Liver (tissue), 9 donors: ENCODE results near the gene TRMT1. TPM values are rescaled to one million over a fixed set of nuclear protein-coding genes. Genes with fewer than 3 reads are reported as not detected.

Experiments
- DNase-seq: peaks from one replicate; pipeline ENCODE4 v3.0.0-alpha.2; 2017; ENCODE audit warnings: low spot score
- H3K27ac ChIP-seq, 2 donors: one replicate each; pipeline ENCODE4 v1.7.0; 2013; ENCODE audit warnings: inconsistent platforms in 2 of 2, low read length in 2 of 2, control low read depth in 1 of 2, low read depth in 1 of 2, mild to moderate bottlenecking in 1 of 2
- H3K27me3 ChIP-seq, 4 donors: one replicate each; pipeline versions ENCODE4 v1.6.1 to v1.7.0; 2013; ENCODE audit warnings: low read length in 3 of 4, inconsistent platforms in 1 of 4, mild to moderate bottlenecking in 1 of 4, moderate library complexity in 1 of 4; ENCODE audit not compliant: control insufficient read depth in 4 of 4, insufficient read depth in 4 of 4
- H3K36me3 ChIP-seq, 4 donors: one replicate each; pipeline versions ENCODE4 v1.6.1 to v1.7.0; 2013; ENCODE audit warnings: low read length in 3 of 4, mild to moderate bottlenecking in 3 of 4, low read depth in 1 of 4, moderate library complexity in 1 of 4; ENCODE audit not compliant: control insufficient read depth in 4 of 4, insufficient read depth in 3 of 4
- H3K4me1 ChIP-seq, 4 donors: one replicate each; pipeline versions ENCODE4 v1.6.1 to v1.7.0; 2013; ENCODE audit warnings: low read length in 3 of 4, mild to moderate bottlenecking in 3 of 4, moderate library complexity in 1 of 4; ENCODE audit not compliant: control insufficient read depth in 4 of 4, insufficient read depth in 4 of 4
- H3K4me3 ChIP-seq, 3 donors: one replicate each; pipeline versions ENCODE4 v1.6.1 to v1.7.0; 2013; ENCODE audit warnings: low read length in 3 of 3, control low read depth in 1 of 3, low read depth in 1 of 3, mild to moderate bottlenecking in 1 of 3
- H3K9ac ChIP-seq, 2 donors: one replicate each; pipeline ENCODE4 v1.7.0; 2013; ENCODE audit warnings: low read length in 2 of 2, mild to moderate bottlenecking in 2 of 2, moderate library complexity in 2 of 2, control low read depth in 1 of 2, low read depth in 1 of 2
- H3K9me3 ChIP-seq, 4 donors: one replicate each; pipeline versions ENCODE4 v1.6.1 to v1.7.0; 2013; ENCODE audit warnings: low read length in 3 of 4; ENCODE audit not compliant: control insufficient read depth in 4 of 4
- ATF3 ChIP-seq: IDR thresholded peaks from 2 replicates; pipeline ENCODE4 v1.6.1; 2016; ENCODE audit warnings: antibody characterized with exemption
- CTCF ChIP-seq: fragments of 150-350 bp; IDR thresholded peaks from 2 replicates; pipeline ENCODE4 v1.5.1; 2017; ENCODE audit warnings: improper control_type of control experiment, low read depth, low read length; ENCODE audit not compliant: missing input control
- EGR1 ChIP-seq, 2 donors: IDR thresholded peaks; 2 replicates each; pipeline ENCODE4 v1.6.1; 2016 to 2018; ENCODE audit warnings: antibody characterized with exemption in 2 of 2, low read depth in 2 of 2
- FOXA1 ChIP-seq: IDR thresholded peaks from 2 replicates; pipeline ENCODE4 v1.6.1; 2016; ENCODE audit warnings: antibody characterized with exemption
- FOXA2 ChIP-seq: IDR thresholded peaks from 2 replicates; pipeline ENCODE4 v1.6.1; 2016; ENCODE audit warnings: antibody characterized with exemption
- GABPA ChIP-seq, 2 donors: IDR thresholded peaks in 1 of 2; conservative IDR thresholded peaks in 1 of 2; 2 replicates each; pipeline ENCODE4 v1.6.1; 2016; ENCODE audit warnings: antibody characterized with exemption in 2 of 2, mild to moderate bottlenecking in 1 of 2, moderate library complexity in 1 of 2
- HNF4A ChIP-seq, 2 donors: conservative IDR thresholded peaks; 2 replicates each; pipeline ENCODE4 v1.6.1; 2016; ENCODE audit warnings: antibody characterized with exemption in 2 of 2, mild to moderate bottlenecking in 2 of 2
- HNF4G ChIP-seq: IDR thresholded peaks from 2 replicates; pipeline ENCODE4 v1.6.1; 2016; ENCODE audit warnings: antibody characterized with exemption
- JUND ChIP-seq, 2 donors: IDR thresholded peaks; 2 replicates each; pipeline ENCODE4 v1.6.1; 2016; ENCODE audit warnings: antibody characterized with exemption in 2 of 2
- MAX ChIP-seq: IDR thresholded peaks from 2 replicates; pipeline ENCODE4 v1.6.1; 2016; ENCODE audit warnings: antibody characterized with exemption
- NR2F2 ChIP-seq: IDR thresholded peaks from 2 replicates; pipeline ENCODE4 v1.6.1; 2016; ENCODE audit warnings: antibody characterized with exemption
- RAD21 ChIP-seq, 2 donors: IDR thresholded peaks; 2 replicates each; pipeline ENCODE4 v1.6.1; 2016; ENCODE audit warnings: antibody characterized with exemption in 2 of 2, mild to moderate bottlenecking in 2 of 2
- REST ChIP-seq: IDR thresholded peaks from 2 replicates; pipeline ENCODE4 v1.6.1; 2016; ENCODE audit warnings: antibody characterized with exemption, mild to moderate bottlenecking
- RXRA ChIP-seq, 2 donors: IDR thresholded peaks; 2 replicates each; pipeline ENCODE4 v1.6.1; 2017 to 2018; ENCODE audit warnings: antibody characterized with exemption in 2 of 2, mild to moderate bottlenecking in 1 of 2
- SP1 ChIP-seq: IDR thresholded peaks from 2 replicates; pipeline ENCODE4 v1.6.1; 2018; ENCODE audit warnings: antibody characterized with exemption, mild to moderate bottlenecking
- TAF1 ChIP-seq: conservative IDR thresholded peaks from 2 replicates; pipeline ENCODE4 v1.6.1; 2016; ENCODE audit warnings: antibody characterized with exemption, mild to moderate bottlenecking
- YY1 ChIP-seq: IDR thresholded peaks from 2 replicates; pipeline ENCODE4 v1.6.1; 2016; ENCODE audit warnings: antibody characterized with exemption, mild to moderate bottlenecking
- ZBTB33 ChIP-seq: IDR thresholded peaks from 2 replicates; pipeline ENCODE4 v1.6.1; 2016; ENCODE audit warnings: antibody characterized with exemption
- WGBS: extraction: QIAGEN DNeasy Blood & Tissue Kit; methylation state at CpG from one replicate; pipeline ENCODE4 v1.1.7; 2013; 5-methylcytosine and 5-hydroxymethylcytosine counted together
- polyA plus RNA-seq, 2 donors: library from polyadenylated mRNA; stranded (reverse) in 1 of 2; unstranded in 1 of 2; fragments of 200-250 nt in 1 of 2; fragments of >200 nt in 1 of 2; fragmentation: Nextera tagmentation in 1 of 2; extraction: Ambion mirVana in 1 of 2; gene quantifications; one replicate each; pipeline versions ENCODE4 v1.2.1 to v1.2.3, GENCODE V29; 2013 to 2015
- total RNA-seq, 2 donors: library from RNA; depleted of rRNA; stranded (reverse); fragments of >200 nt; gene quantifications; one replicate each; pipeline ENCODE4 v1.2.3, GENCODE V29; 2014
- donor health status: healthy.
- donor health status: healthy.
- donor health status: healthy.
- donor health status: healthy.
- donor health status: healthy.

Gene TRMT1
- total and polyA plus RNA-seq, 4 donors: 8.3 to 15.6 (median 11.7) TPM

GRCh38 chr19:13160557-13160956 lies 44.0 kb upstream of the TRMT1 start:
- H3K27me3 ChIP-seq: no peaks in the 10 kb centered on the region
- TF ChIP-seq CTCF (no peak), RXRA (IDR thresholded peaks at IDR 0.05) (no peak), TAF1 (no peak), JUND (IDR thresholded peaks at IDR 0.05) (no peak), YY1 (no peak)
- peaks cover 14 to 51% (median 22%) of the 10 kb centered on the region in 4 donors for H3K4me1 ChIP-seq
- H3K4me3 ChIP-seq: no peak overlapping the region
- no peaks in the 10 kb centered on the region for H3K9me3 ChIP-seq
- no peak overlapping the region for H3K27ac ChIP-seq
- H3K36me3 ChIP-seq: no peaks in the 10 kb centered on the region
- H3K9ac ChIP-seq: no peak overlapping the region
- no peak for DNase-seq
- 91% methylated on average over 1 of the region's 1 CpG for WGBS

GRCh38 chr19:13159713-13160112 lies 43.2 kb upstream of the TRMT1 start:
- Histone ChIP-seq H3K4me1 (peaks cover 14 to 50% (median 22%) of the 10 kb centered on the region in 4 donors), H3K36me3 (no peaks in the 10 kb centered on the region), H3K27ac (no peak overlapping the region), H3K4me3 (no peak overlapping the region), H3K27me3 (no peaks in the 10 kb centered on the region), H3K9me3 (no peaks in the 10 kb centered on the region), H3K9ac (no peak overlapping the region)
- DNase-seq: no peak
- TF ChIP-seq FOXA1 (no peak), TAF1 (no peak), MAX (no peak), RXRA (IDR thresholded peaks at IDR 0.05) (no peak), HNF4A (conservative IDR thresholded peaks at IDR 0.05) (no peak), ATF3 (no peak), ZBTB33 (no peak), EGR1 (IDR thresholded peaks at IDR 0.05; ENCODE audit: low read depth in 2 of 2) (no peak), HNF4G (no peak), CTCF (no peak), JUND (IDR thresholded peaks at IDR 0.05) (no peak), RAD21 (IDR thresholded peaks at IDR 0.05) (no peak), SP1 (no peak), FOXA2 (no peak), NR2F2 (no peak), GABPA (IDR thresholded peaks at IDR 0.05 in 1 of 2, conservative IDR thresholded peaks at IDR 0.05 in 1 of 2) (no peak), YY1 (no peak), REST (no peak)
- WGBS: 96% methylated on average over 3 of the region's 3 CpGs
